Loucy (cell line): Measurements from ENCODE around the gene BTBD16.

Experiments used
- H2AFZ ChIP-seq: fragments of 200-600 bp; sonication (generic); 2 replicates; pipeline ENCODE4 v1.6.0; 2016; ENCODE audit warnings: antibody characterized with exemption, mild to moderate bottlenecking, low read length, moderate library complexity
- H3F3A ChIP-seq: fragments of 200-600 bp; 2 replicates; pipeline ENCODE4 v1.6.0; 2016; ENCODE audit warnings: antibody characterized with exemption, low read depth, mild to moderate bottlenecking
- H3K27me3 ChIP-seq: fragments of 200-600 bp; sonication (generic); 2 replicates; pipeline ENCODE4 v1.6.1; 2014; ENCODE audit warnings: low read length, mild to moderate bottlenecking; ENCODE audit not compliant: insufficient read depth, poor library complexity, severe bottlenecking
- H3K36me3 ChIP-seq: fragments of 200-600 bp; sonication (generic); 2 replicates; pipeline ENCODE4 v1.6.1; 2016; ENCODE audit warnings: low read length; ENCODE audit not compliant: insufficient read depth
- H3K4me1 ChIP-seq: fragments of 200-600 bp; sonication (generic); 2 replicates; pipeline ENCODE4 v1.5.1; 2014; ENCODE audit warnings: low read length, mild to moderate bottlenecking; ENCODE audit not compliant: insufficient read depth, poor library complexity, severe bottlenecking
- H3K4me2 ChIP-seq: fragments of 200-600 bp; sonication (generic); 2 replicates; pipeline ENCODE4 v1.6.0; 2014; ENCODE audit warnings: antibody characterized with exemption, low read length, low read depth, mild to moderate bottlenecking; ENCODE audit not compliant: poor library complexity, severe bottlenecking
- H3K4me3 ChIP-seq: fragments of 200-600 bp; sonication (generic); 2 replicates; pipeline ENCODE4 v1.5.1; 2014; ENCODE audit warnings: low read length, mild to moderate bottlenecking, mixed read lengths; ENCODE audit not compliant: poor library complexity, severe bottlenecking
- H3K79me2 ChIP-seq: fragments of 200-600 bp; sonication (generic); 2 replicates; pipeline ENCODE4 v1.6.1; 2014; ENCODE audit warnings: low read length; ENCODE audit not compliant: insufficient read depth
- H3K9ac ChIP-seq: fragments of 200-600 bp; sonication (generic); 2 replicates; pipeline ENCODE4 v1.6.0; 2014; ENCODE audit warnings: mild to moderate bottlenecking, low read depth, low read length, moderate library complexity; ENCODE audit not compliant: poor library complexity, severe bottlenecking
- H3K9me2 ChIP-seq: fragments of 200-600 bp; sonication (generic); replicated peaks from 2 replicates; pipeline ENCODE4 v1.6.1; 2016; ENCODE audit warnings: low read depth, low read length, mixed read lengths
- H3K9me3 ChIP-seq: fragments of 200-600 bp; sonication (generic); 2 replicates; pipeline ENCODE4 v1.6.1; 2014; ENCODE audit warnings: mild to moderate bottlenecking, antibody characterized with exemption, low read length, low read depth; ENCODE audit not compliant: insufficient read depth
- H4K20me1 ChIP-seq: fragments of 200-600 bp; sonication (generic); 2 replicates; pipeline ENCODE4 v1.6.0; 2014; ENCODE audit warnings: antibody characterized with exemption, low read length, mild to moderate bottlenecking; ENCODE audit not compliant: insufficient read depth, poor library complexity, severe bottlenecking
- EZH2phosphoT487 ChIP-seq: fragments of 200-600 bp; IDR thresholded peaks from 2 replicates; pipeline ENCODE4 v1.6.1; 2018; ENCODE audit warnings: antibody characterized with exemption, mild to moderate bottlenecking, moderate library complexity, borderline replicate concordance
- TF ChIP-seq, protein P1 (sequence below): fragments of 200-600 bp; sonication (generic); conservative IDR thresholded peaks from 2 replicates; pipeline ENCODE4 v1.5.1; 2014; ENCODE audit warnings: mild to moderate bottlenecking, antibody characterized with exemption, low read length

The BTBD16 gene

DNA sequence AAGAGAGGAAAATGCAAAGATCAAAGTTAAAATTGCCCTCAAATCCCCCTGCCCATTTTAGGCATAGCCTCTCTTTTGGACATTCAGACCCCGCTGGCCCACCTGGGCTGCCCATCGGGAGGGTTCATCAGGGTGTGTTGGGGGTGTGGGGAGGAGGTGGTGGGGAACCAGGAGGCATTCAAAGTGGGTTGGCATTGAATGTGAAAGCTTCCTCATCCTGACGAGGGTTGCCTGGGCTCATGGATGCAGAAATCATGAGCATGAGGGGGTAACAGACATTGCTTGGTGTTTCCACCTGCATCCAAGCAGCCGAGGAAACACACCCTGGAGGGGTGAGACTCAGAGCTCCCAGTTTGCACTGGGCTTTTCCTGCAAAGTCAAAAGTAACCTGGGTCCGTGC, 20.6 kb downstream of the BTBD16 start:
- no peaks in the 10 kb centered on the region for H3K79me2 ChIP-seq
- no peaks in the 10 kb centered on the region for H3K9me2 ChIP-seq
- no peak overlapping the region for H3K4me2 ChIP-seq
- H3K4me3 ChIP-seq: no peak overlapping the region
- H3K9me3 ChIP-seq: no peaks in the 10 kb centered on the region
- no peaks in the 10 kb centered on the region for H4K20me1 ChIP-seq
- H3K36me3 ChIP-seq: no peaks in the 10 kb centered on the region
- H3K9ac ChIP-seq: no peak overlapping the region
- no peaks in the 10 kb centered on the region for H3F3A ChIP-seq
- H3K4me1 ChIP-seq: no peaks in the 10 kb centered on the region
- H3K27me3 ChIP-seq: no peaks in the 10 kb centered on the region
- no peak for TF ChIP-seq EZH2phosphoT487
- TF ChIP-seq, protein P1, sequence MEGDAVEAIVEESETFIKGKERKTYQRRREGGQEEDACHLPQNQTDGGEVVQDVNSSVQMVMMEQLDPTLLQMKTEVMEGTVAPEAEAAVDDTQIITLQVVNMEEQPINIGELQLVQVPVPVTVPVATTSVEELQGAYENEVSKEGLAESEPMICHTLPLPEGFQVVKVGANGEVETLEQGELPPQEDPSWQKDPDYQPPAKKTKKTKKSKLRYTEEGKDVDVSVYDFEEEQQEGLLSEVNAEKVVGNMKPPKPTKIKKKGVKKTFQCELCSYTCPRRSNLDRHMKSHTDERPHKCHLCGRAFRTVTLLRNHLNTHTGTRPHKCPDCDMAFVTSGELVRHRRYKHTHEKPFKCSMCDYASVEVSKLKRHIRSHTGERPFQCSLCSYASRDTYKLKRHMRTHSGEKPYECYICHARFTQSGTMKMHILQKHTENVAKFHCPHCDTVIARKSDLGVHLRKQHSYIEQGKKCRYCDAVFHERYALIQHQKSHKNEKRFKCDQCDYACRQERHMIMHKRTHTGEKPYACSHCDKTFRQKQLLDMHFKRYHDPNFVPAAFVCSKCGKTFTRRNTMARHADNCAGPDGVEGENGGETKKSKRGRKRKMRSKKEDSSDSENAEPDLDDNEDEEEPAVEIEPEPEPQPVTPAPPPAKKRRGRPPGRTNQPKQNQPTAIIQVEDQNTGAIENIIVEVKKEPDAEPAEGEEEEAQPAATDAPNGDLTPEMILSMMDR: no peak
- H2AFZ ChIP-seq: no peak overlapping the region

DNA sequence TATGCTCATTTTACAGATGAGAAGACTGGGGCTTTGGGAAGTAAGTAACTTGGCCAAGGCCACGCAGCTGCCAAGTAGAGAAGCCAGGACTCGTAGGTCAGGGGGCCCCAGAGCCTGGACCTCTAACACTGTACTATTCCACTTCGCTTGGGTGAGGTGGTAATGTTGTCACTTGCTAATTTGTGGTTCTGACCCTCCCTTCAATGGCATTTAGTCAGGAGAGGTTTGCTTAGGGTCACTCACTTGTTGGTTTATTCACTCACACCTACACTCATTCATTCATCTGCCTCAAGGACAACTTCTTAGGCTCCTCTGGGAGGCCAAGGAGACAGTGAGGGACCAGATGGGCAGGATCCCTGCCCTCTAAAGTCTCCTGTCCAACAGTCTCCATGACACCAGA, 21.3 kb downstream of the BTBD16 start:
- no peaks in the 10 kb centered on the region for H3K36me3 ChIP-seq
- no peak overlapping the region for H3K4me3 ChIP-seq
- H3K4me1 ChIP-seq: no peaks in the 10 kb centered on the region
- no peaks in the 10 kb centered on the region for H3K9me2 ChIP-seq
- H3F3A ChIP-seq: no peaks in the 10 kb centered on the region
- no peaks in the 10 kb centered on the region for H4K20me1 ChIP-seq
- no peak for TF ChIP-seq EZH2phosphoT487
- TF ChIP-seq, protein P1: no peak
- H3K9ac ChIP-seq: no peak overlapping the region
- H3K9me3 ChIP-seq: no peaks in the 10 kb centered on the region
- H3K4me2 ChIP-seq: no peak overlapping the region
- H2AFZ ChIP-seq: no peak overlapping the region
- no peaks in the 10 kb centered on the region for H3K79me2 ChIP-seq
- no peaks in the 10 kb centered on the region for H3K27me3 ChIP-seq

- no peaks in the 10 kb centered on the region for H3K79me2 ChIP-seq
- no peaks in the 10 kb centered on the region for H3K36me3 ChIP-seq
- H3K9me3 ChIP-seq: no peaks in the 10 kb centered on the region
- H3K27me3 ChIP-seq: no peaks in the 10 kb centered on the region
- H2AFZ ChIP-seq: no peak overlapping the region
- no peaks in the 10 kb centered on the region for H3F3A ChIP-seq
- no peaks in the 10 kb centered on the region for H3K4me1 ChIP-seq
- H4K20me1 ChIP-seq: no peaks in the 10 kb centered on the region
- H3K9ac ChIP-seq: no peak overlapping the region
- TF ChIP-seq, protein P1: no peak
- no peak for TF ChIP-seq EZH2phosphoT487
- no peaks in the 10 kb centered on the region for H3K9me2 ChIP-seq
- no peak overlapping the region for H3K4me2 ChIP-seq
- no peak overlapping the region for H3K4me3 ChIP-seq
These were observed 22.3 kb downstream of the BTBD16 start for GRCh38 chr10:122293156-122293960.
